ENCODE data around the gene PACS2.
A peak's percentile ranks its signal among the peaks of the same experiment; 100 is the strongest.

Gene PACS2

GRCh38 chr14:105411017-105411941 lies 96.7 kb downstream of the PACS2 start:
- Mint-ChIP-seq H3K9me3 (ENCODE audit: low read depth) (no peaks in the 10 kb centered on the region), H3K36me3 (no peaks in the 10 kb centered on the region), H3K4me3 (peak overlapping the region; percentile 53), H3K4me1 (ENCODE audit: low read depth) (peaks cover 11% of the 10 kb centered on the region), H3K27ac (no peak overlapping the region), H3K27me3 (peaks cover 4% of the 10 kb centered on the region)

- Mint-ChIP-seq H3K4me1 (ENCODE audit: low read depth) (peaks cover 13% of the 10 kb centered on the region), H3K27me3 (peaks cover 4% of the 10 kb centered on the region), H3K9me3 (ENCODE audit: low read depth) (no peaks in the 10 kb centered on the region), H3K27ac (no peak overlapping the region), H3K4me3 (peak overlapping the region; percentile 53), H3K36me3 (no peaks in the 10 kb centered on the region)
These were observed 97.6 kb downstream of the PACS2 start for GRCh38 chr14:105411985-105412770.

- Mint-ChIP-seq H3K27ac (no peak overlapping the region), H3K4me3 (peak overlapping the region; percentile 10), H3K9me3 (ENCODE audit: low read depth) (no peaks in the 10 kb centered on the region), H3K4me1 (ENCODE audit: low read depth) (peaks cover 13% of the 10 kb centered on the region), H3K36me3 (no peaks in the 10 kb centered on the region), H3K27me3 (peaks cover 4% of the 10 kb centered on the region)
These were observed 98.4 kb downstream of the PACS2 start for GRCh38 chr14:105412771-105413543.

- Mint-ChIP-seq H3K4me3 (no peak overlapping the region), H3K9me3 (ENCODE audit: low read depth) (no peaks in the 10 kb centered on the region), H3K4me1 (ENCODE audit: low read depth) (peaks cover 13% of the 10 kb centered on the region), H3K27me3 (peaks cover 4% of the 10 kb centered on the region), H3K36me3 (no peaks in the 10 kb centered on the region), H3K27ac (no peak overlapping the region)
These were observed 99.0 kb downstream of the PACS2 start for GRCh38 chr14:105413544-105413886.

- H3K9me3 Mint-ChIP-seq (ENCODE audit: low read depth): no peaks in the 10 kb centered on the region
- H3K27ac Mint-ChIP-seq: no peak overlapping the region
- H3K4me1 Mint-ChIP-seq (ENCODE audit: low read depth): peaks cover 17% of the 10 kb centered on the region
- no peaks in the 10 kb centered on the region for H3K36me3 Mint-ChIP-seq
- peaks cover 4% of the 10 kb centered on the region for H3K27me3 Mint-ChIP-seq
- peak overlapping the region; percentile 80 for H3K4me3 Mint-ChIP-seq
These were observed 100.2 kb downstream of the PACS2 start for GRCh38 chr14:105414456-105415371.

GRCh38 chr14:105415481-105416428 lies 101.2 kb downstream of the PACS2 start:
- no peaks in the 10 kb centered on the region for H3K36me3 Mint-ChIP-seq
- H3K4me1 Mint-ChIP-seq (ENCODE audit: low read depth): peaks cover 17% of the 10 kb centered on the region
- H3K4me3 Mint-ChIP-seq: peak overlapping the region; percentile 80
- no peak overlapping the region for H3K27ac Mint-ChIP-seq
- peaks cover 4% of the 10 kb centered on the region for H3K27me3 Mint-ChIP-seq
- H3K9me3 Mint-ChIP-seq (ENCODE audit: low read depth): no peaks in the 10 kb centered on the region

- H3K9me3 Mint-ChIP-seq (ENCODE audit: low read depth): no peaks in the 10 kb centered on the region
- H3K27ac Mint-ChIP-seq: no peak overlapping the region
- H3K4me1 Mint-ChIP-seq (ENCODE audit: low read depth): peaks cover 16% of the 10 kb centered on the region
- peaks cover 4% of the 10 kb centered on the region for H3K27me3 Mint-ChIP-seq
- peak overlapping the region; percentile 61 for H3K4me3 Mint-ChIP-seq
- no peaks in the 10 kb centered on the region for H3K36me3 Mint-ChIP-seq
These were observed 102.1 kb downstream of the PACS2 start for GRCh38 chr14:105416671-105417070.

GRCh38 chr14:105417690-105418121 lies 103.2 kb downstream of the PACS2 start:
- Mint-ChIP-seq H3K27ac (peak overlapping the region; percentile 28), H3K9me3 (ENCODE audit: low read depth) (no peaks in the 10 kb centered on the region), H3K4me3 (peak overlapping the region; percentile 30), H3K27me3 (peaks cover 4% of the 10 kb centered on the region), H3K36me3 (no peaks in the 10 kb centered on the region), H3K4me1 (ENCODE audit: low read depth) (peaks cover 23% of the 10 kb centered on the region)

GRCh38 chr14:105418269-105419194 lies 104.0 kb downstream of the PACS2 start:
- H3K4me3 Mint-ChIP-seq: peak overlapping the region; percentile 69
- H3K9me3 Mint-ChIP-seq (ENCODE audit: low read depth): no peaks in the 10 kb centered on the region
- no peaks in the 10 kb centered on the region for H3K36me3 Mint-ChIP-seq
- H3K4me1 Mint-ChIP-seq (ENCODE audit: low read depth): peaks cover 20% of the 10 kb centered on the region
- no peaks in the 10 kb centered on the region for H3K27me3 Mint-ChIP-seq
- H3K27ac Mint-ChIP-seq: peak overlapping the region; percentile 50

GRCh38 chr14:105419195-105420091 lies 104.9 kb downstream of the PACS2 start, which contains the start of gene MTA1:
MTA1 (plus strand) TSS chr14:105419827; CDS start chr14:105420036, 209 bp downstream.
- Mint-ChIP-seq H3K36me3 (no peaks in the 10 kb centered on the region), H3K9me3 (ENCODE audit: low read depth) (no peaks in the 10 kb centered on the region), H3K27me3 (no peaks in the 10 kb centered on the region), H3K27ac (peak within 1 kb of the TSS; percentile 92), H3K4me1 (ENCODE audit: low read depth) (peaks cover 22% of the 10 kb centered on the region), H3K4me3 (peak within 1 kb of the TSS; percentile 89)

- H3K9me3 Mint-ChIP-seq (ENCODE audit: low read depth): no peaks in the 10 kb centered on the region
- peak overlapping the region; percentile 92 for H3K27ac Mint-ChIP-seq
- H3K36me3 Mint-ChIP-seq: no peaks in the 10 kb centered on the region
- no peaks in the 10 kb centered on the region for H3K27me3 Mint-ChIP-seq
- H3K4me3 Mint-ChIP-seq: peak overlapping the region; percentile 89
- H3K4me1 Mint-ChIP-seq (ENCODE audit: low read depth): peaks cover 19% of the 10 kb centered on the region
These were observed 105.8 kb downstream of the PACS2 start for GRCh38 chr14:105420101-105420973.

All from activated naive CD8-positive, alpha-beta T cell (primary cell).